DMS153 (cell line): ENCODE results near the gene TUBA8.
"Not testable (repeated sequence)": the region's sequence is repeated elsewhere in the genome, so short reads cannot be mapped to it uniquely, and the experiment has no call there.

Experiments
- DNase-seq: peaks from one replicate; lab custom pipeline; 2025; lab: John Stamatoyannopoulos, UW

Gene TUBA8

GRCh38 chr22:18172776-18173175 lies 62.2 kb downstream of the TUBA8 start:
- not testable (repeated sequence) for DNase-seq

DNA sequence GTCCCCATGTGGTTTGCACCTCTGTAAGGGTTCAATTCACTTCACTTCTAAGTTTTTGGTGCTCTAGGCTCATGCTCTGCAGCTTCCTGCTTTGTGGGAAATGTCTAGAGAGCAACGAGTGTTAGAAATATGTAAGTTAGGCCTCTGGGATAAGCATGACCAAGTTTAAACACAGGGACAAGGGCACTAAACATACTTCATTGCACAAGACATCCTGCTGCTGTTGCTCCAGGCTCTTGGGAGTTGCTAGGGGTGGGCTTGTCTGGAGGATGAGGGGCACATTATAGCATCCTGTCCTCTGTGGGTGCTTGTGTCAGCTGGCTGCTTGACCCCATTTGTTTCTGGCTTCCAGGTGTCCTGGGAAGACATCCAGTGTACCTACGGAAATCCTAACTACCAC lies 62.8 kb downstream of the TUBA8 start:
- not testable (repeated sequence) for DNase-seq
